Amniotic stem cell (primary cell): ENCODE data around the gene ADCY9.
"Not testable (repeated sequence)": the region's sequence is repeated elsewhere in the genome, so short reads cannot be mapped to it uniquely, and the experiment has no call there.

ENCODE experiments used
- DNase-seq: peaks from one replicate; lab custom pipeline; 2025; lab: John Stamatoyannopoulos, UW

The ADCY9 gene

GRCh38 chr16:3950343-3951193, 165.7 kb downstream of the ADCY9 start:
- peak; percentile 93 for DNase-seq

- no peak for DNase-seq
These were observed 166.3 kb downstream of the ADCY9 start for GRCh38 chr16:3949946-3950342.

DNA sequence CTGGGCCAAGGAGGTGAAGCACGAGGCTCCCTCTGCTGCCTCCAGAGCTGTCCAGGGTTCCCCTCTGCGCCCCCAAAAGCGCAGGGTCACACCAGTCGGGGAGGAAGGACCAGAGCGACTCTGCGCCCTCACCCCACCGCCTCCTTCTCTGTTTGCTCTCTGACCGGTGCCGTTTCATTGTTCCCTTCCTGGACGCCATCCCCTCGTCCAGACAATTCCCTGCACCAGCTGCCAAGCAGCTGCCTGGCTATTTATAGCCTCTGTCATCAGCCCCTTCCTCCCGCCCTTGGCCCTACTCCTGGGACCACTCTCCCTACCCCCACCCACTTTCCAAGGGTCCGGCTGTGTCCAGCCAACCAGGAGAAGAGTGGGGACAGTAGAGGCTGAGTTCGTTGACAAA, 167.0 kb downstream of the ADCY9 start:
- DNase-seq, result no peak

DNA sequence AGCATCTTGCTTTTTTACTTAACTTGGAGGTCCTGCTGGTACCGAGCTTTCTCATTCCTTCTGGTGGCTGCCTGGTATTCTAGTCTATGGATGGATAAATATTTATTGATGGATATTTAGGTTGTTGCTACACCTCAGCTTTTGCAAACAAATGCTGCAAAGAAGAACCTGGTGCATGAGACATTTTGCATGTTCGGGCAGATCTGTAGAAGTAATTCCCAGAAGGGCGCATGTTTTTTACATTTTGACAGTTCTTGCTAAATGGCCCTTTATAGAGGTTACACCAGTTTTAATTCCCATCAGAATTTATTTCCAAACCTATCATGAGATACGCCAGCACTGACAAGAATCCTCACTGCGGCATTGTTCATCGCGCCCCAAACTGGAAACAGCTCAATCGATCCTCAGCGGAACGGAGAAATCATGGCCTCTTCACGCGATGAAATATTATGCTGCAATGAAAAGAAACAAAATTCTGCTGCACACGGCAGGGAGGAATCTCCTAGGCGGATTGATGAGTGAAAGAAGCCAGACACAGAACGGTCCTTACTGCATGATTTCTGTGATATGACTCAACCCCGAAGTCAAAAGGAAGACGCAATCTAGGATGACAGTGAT, 167.8 kb downstream of the ADCY9 start:
- DNase-seq, result no peak

DNA sequence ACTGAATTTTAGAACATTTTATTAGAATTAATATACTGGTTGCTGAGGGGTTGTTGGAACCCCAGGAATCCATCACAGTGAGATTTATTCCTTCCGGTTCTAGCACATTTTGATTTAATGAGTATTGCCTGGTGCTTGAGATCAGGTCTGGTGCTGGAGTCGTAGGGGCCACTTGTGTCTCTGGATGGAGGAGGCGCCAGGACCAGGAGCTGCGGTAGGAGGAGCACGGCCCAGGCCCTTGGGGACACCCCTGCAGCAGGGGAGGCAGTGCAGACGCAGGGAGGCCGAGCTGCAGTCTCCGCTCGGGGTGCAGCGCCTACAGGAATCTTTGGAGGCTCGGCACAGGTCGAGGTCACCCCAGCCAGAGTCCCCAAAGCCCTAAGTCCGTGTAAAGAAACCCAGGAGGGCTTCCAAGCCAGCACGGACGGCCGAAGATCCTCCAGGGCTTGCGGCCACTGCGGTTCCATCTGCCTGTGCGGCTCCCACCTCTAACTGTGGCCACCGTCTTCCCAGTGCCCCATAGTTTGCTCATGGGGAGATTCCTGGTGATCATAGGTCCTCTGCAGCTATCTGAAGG, 169.6 kb downstream of the ADCY9 start:
- DNase-seq, result no peak

DNA sequence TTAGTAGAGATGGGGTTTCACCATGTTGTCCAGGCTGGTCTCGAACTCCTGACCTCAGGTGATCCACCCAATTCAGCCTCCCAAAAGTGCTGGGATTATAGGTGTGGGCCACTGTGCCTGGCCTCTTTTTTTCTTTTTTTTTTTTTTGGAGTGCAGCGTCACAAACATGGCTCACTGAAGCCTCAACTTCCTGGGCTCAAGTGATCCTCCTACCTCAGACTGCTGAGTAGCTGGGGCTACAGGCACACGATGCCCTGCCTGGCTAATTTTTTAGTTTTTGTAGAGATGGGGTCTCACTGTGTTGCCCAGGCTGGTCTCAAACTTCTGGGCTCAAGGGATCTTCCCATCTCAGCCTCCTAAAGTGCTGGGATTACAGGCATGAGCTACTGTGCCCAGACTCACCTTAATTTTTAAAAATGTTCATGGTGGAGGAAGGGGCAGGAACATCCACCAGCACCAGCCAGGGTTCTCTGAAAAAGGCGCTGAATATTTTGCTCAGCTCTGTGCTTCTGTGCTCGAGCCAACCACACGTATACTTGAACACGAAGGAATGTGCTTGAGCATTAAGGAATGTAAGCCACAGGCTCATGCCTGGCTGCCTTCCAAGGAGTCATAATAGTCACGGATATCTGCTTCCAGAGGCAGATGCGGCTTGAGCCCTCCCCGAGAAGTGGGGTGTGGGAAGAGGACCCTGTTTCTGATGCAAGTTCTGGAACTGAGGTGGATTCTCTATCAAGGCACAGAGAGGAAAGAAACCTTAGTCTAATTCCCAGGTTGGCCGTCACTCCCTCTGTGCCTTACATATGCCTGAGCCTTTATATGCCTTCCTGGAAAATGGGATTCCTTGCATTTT, 170.3 kb downstream of the ADCY9 start:
- peak; percentile 89 for DNase-seq

DNA sequence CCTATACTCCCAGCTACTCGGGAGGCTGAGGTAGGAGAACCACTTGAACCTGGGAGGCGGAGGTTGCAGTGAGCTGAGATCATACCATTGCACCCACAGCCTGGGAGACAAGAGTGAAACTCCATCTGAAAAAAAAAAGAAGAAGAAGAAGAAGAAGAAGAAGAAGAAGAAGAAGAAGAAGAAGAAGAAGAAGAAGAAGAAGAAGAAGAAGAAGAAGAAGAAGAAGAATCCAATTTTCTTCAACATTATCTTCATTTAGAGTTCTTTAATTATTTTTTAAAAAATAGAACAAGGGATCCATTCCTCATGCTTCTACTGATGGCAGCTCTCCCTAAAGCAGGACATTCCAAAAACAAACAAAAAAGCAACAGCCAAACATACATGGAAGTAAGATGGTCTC, 171.8 kb downstream of the ADCY9 start:
- not testable (repeated sequence) for DNase-seq

DNA sequence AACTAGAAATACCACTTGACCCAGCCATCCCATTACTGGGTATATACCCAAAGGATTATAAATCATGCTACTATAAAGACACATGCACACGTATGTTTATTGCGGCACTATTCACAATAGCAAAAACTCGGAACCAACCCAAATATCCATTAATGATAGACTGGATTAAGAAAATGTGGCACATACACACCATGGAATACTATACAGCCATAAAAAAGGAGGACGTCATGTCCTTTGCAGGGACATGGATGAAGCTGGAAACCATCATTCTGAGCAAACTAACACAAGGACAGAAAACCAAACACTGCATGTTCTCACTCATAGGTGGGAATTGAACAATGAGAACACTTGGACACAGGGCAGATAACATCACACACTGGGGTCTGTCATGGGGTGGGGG, 174.1 kb downstream of the ADCY9 start:
- not testable (repeated sequence) for DNase-seq

- DNase-seq, result peak; percentile 47
These were observed 177.2 kb downstream of the ADCY9 start for GRCh38 chr16:3938843-3939624.

- DNase-seq, result no peak
These were observed 177.8 kb downstream of the ADCY9 start for GRCh38 chr16:3938471-3938842.

DNA sequence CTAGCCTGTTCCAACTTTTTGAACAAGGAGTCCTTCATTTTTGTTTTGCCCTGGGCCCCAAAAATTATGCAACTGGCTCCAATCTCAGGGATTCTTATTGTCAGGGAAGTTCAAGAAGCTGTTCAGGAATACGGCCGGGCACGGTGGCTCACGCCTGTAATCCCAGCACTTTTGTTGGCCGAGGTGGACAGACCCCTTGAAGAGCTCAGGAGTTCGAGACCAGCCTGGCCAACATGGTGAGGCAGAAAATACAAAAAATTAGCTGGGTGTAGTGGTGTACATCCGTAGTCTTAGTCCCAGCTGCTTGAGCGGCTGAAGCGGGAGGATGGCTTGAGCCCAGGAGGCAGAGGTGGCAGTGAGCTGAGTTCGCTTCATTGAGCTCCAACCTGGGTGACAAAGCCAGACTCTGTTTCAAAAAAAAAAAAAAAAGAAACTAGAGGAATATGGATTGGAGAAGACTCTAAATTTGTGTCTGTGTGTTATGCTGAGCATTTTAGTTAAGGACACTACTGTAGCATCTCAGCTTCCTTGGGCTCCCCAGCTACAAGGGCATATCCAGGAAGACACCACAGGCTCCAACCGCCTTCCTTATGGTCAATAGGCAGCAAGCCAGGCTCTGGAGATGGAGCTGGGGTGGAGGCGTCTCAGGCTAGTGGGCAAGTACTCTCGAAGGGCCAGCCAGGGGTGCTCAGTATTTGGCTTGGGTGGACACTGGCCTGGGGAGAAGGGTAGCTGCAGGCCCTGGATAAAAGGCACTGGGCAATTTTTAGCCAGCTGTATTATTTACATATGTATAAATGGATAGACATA, 179.0 kb downstream of the ADCY9 start:
- no peak for DNase-seq

DNA sequence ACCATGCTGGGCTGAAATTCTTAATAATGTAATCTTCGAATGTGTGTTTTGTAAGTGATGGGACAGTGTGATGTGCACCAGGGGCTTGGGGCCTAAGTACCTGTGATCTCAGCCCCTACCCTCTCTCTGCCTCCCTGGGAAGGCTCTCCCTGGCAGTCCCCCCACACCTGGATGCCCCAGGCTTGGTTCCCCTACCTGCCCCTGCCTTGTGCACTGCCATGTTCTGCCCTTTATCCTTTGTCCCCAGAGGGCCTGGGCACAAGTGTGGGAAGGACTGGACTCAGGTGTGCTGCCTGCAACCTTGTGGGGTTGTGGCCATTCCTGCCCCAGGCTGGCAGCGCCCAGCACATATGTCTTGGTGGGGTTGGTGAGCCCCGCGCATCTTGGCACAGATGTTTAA, 180.3 kb downstream of the ADCY9 start:
- no peak for DNase-seq

GRCh38 chr16:3934491-3935181, 181.6 kb downstream of the ADCY9 start:
- DNase-seq, result no peak

DNA sequence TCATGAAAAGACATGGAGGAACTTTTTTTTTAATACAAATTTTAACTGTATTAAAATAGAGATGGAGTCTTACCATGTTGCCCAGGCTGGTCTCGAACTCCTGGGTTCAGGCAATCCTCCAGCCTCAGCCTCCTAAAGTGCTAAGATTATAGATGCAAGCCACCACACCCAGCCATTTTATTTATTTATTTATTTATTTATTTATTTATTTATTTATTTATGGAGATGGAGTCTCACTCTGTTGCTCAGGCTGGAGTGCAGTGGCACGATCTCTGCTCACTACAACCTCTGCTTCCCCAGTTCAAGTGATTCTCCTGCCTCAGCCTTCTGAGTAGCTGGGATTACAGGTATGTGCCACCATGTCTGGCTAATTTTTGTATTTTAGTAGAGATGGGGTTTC, 189.1 kb downstream of the ADCY9 start:
- not testable (repeated sequence) for DNase-seq

GRCh38 chr16:3924763-3925162, 191.5 kb downstream of the ADCY9 start:
- no peak for DNase-seq

DNA sequence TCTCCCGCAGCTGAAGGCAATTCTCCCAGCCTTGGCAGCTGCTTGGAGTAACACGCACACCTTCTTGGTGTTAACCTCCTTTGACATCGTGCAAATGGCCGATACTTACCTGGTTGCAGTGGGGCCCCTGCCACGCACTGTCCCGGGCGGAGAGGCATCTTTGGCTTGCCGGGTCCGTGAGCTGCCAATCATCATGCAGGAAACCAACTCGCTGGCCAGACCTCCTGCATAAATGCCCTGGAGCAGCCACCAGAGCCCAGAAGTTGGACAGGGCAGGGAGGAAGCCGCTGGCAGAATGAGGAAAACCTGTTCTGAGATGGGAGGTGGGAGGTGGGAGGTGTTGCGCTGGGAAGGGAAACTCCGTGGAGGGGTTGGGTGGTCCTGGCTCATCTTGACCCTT, 194.0 kb downstream of the ADCY9 start:
- DNase-seq, result no peak

GRCh38 chr16:3920206-3920605, 196.0 kb downstream of the ADCY9 start:
- no peak for DNase-seq

- no peak for DNase-seq
These were observed 196.8 kb downstream of the ADCY9 start for GRCh38 chr16:3919413-3919812.

- no peak for DNase-seq
These were observed 200.6 kb downstream of the ADCY9 start for GRCh38 chr16:3915426-3916260.
